H1 (cell line): ENCODE data around the gene BTBD9.

Source experiments
- CTCF ChIP-seq, 3 experiments: IDR thresholded peaks; 1 replicate in 2 of 3; 2 replicates in 1 of 3; pipeline versions ENCODE4 v1.5.1 to v1.6.1; 2011; ENCODE audit warnings: low read length in 3 of 3, mild to moderate bottlenecking in 3 of 3, inconsistent platforms in 2 of 3, low read depth in 1 of 3, moderate library complexity in 1 of 3; ENCODE audit not compliant: insufficient read depth in 1 of 3; ENCODE audit errors: control extremely low read depth in 1 of 3
- EP300 ChIP-seq, 2 experiments: IDR thresholded peaks; 1 replicate in 1 of 2; 2 replicates in 1 of 2; pipeline ENCODE4 v1.6.1; 2011 to 2012; ENCODE audit warnings: low read depth in 2 of 2, low read length in 2 of 2, mild to moderate bottlenecking in 2 of 2, borderline replicate concordance in 1 of 2, inconsistent platforms in 1 of 2, moderate library complexity in 1 of 2
- EZH2 ChIP-seq: fragments of 200-600 bp; sonication (generic); IDR thresholded peaks from 2 replicates; pipeline ENCODE4 v1.7.1; 2012; ENCODE audit warnings: low read depth, mild to moderate bottlenecking, moderate library complexity, low read length, inconsistent platforms; ENCODE audit not compliant: severe bottlenecking
- KDM1A ChIP-seq: fragments of 200-600, 300-600 bp; sonication (generic); IDR thresholded peaks from 2 replicates; pipeline ENCODE4 v1.7.1; 2016; ENCODE audit warnings: mild to moderate bottlenecking, low read length, borderline replicate concordance
- MAX ChIP-seq: IDR thresholded peaks from 2 replicates; pipeline ENCODE4 v1.6.1; 2012; ENCODE audit warnings: inconsistent platforms
- POLR2AphosphoS5 ChIP-seq: IDR thresholded peaks from 2 replicates; pipeline ENCODE4 v1.6.1; 2011; ENCODE audit warnings: low read depth, low read length
- TAF1 ChIP-seq: IDR thresholded peaks from 2 replicates; pipeline ENCODE4 v1.6.1; 2011; ENCODE audit warnings: mild to moderate bottlenecking, low read depth, low read length

GRCh38 chr6:38470548-38470947, 169.2 kb downstream of the BTBD9 start:
- no peak for TF ChIP-seq MAX
- TF ChIP-seq CTCF (IDR thresholded peaks at IDR 0.05; ENCODE audit: control extremely low read depth in 1 of 3, insufficient read depth in 1 of 3, low read depth in 1 of 3, low read length in 3 of 3): no peak
- TF ChIP-seq EP300 (IDR thresholded peaks at IDR 0.05; ENCODE audit: borderline replicate concordance in 1 of 2, low read depth in 2 of 2, low read length in 2 of 2): no peak
- no peak for TF ChIP-seq TAF1
- TF ChIP-seq KDM1A: no peak
- no peak for TF ChIP-seq EZH2
- no peak for TF ChIP-seq POLR2AphosphoS5
